ENCODE results near the gene SFXN4.

DNA sequence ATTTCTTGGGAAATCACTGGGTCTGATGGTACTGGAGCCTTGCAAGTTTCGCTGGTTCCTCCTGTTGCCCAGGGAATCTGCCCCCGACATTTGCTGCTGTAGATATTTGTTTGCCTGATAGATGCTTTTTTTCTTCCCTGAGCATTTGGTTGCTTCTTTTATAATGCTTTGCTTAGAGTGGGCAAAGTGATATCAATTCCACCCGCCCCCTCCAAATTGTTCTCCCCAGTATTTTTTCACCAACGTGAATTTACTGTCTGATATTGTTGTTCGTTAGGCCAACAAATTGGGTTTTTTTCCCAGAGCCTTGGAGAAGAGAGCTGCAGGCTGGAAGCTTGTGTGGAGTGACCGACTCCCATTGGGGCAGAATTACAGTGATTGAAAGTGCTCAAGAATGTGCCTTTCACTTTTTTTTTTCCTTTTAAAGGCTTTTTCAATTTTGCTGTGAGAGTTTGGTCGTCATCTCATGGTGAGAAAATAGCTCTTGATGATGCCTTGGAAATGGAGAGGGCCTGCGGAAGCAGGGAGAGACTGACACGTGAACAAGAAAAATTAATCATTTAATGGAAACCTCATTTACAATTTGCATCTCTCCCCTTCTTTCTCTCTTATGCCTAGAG lies 44.3 kb upstream of the SFXN4 start:
- TF ChIP-seq, protein P1, sequence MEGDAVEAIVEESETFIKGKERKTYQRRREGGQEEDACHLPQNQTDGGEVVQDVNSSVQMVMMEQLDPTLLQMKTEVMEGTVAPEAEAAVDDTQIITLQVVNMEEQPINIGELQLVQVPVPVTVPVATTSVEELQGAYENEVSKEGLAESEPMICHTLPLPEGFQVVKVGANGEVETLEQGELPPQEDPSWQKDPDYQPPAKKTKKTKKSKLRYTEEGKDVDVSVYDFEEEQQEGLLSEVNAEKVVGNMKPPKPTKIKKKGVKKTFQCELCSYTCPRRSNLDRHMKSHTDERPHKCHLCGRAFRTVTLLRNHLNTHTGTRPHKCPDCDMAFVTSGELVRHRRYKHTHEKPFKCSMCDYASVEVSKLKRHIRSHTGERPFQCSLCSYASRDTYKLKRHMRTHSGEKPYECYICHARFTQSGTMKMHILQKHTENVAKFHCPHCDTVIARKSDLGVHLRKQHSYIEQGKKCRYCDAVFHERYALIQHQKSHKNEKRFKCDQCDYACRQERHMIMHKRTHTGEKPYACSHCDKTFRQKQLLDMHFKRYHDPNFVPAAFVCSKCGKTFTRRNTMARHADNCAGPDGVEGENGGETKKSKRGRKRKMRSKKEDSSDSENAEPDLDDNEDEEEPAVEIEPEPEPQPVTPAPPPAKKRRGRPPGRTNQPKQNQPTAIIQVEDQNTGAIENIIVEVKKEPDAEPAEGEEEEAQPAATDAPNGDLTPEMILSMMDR (conservative IDR thresholded peaks at IDR 0.05 in 1 of 2, IDR thresholded peaks at IDR 0.05 in 1 of 2; ENCODE audit: low read depth in 1 of 2, low read length in 2 of 2): no peak
- no peak for TF ChIP-seq EZH2 (IDR thresholded peaks at IDR 0.05; ENCODE audit: low read length, missing control alignments)
